ENCODE measurements around the gene RTL10. TPM values are rescaled to one million over a fixed set of nuclear protein-coding genes. Genes with fewer than 3 reads are reported as not detected.

Gene RTL10
- total RNA-seq, 5 donors from 2014 or later (not counting 1 experiment from before 2014, with no cell fraction given), result 21.1 to 35.1 (median 28.5) TPM

- no peak overlapping the region for H3K4me3 ChIP-seq (ENCODE audit: control insufficient read depth in 1 of 2, extremely low read depth in 1 of 2, low read length in 1 of 2)
- H3K27me3 ChIP-seq (replicated peaks in 1 of 2; ENCODE audit: control insufficient read depth in 2 of 2, extremely low read depth in 1 of 2, insufficient read depth in 2 of 2, low read length in 1 of 2), result no peaks in the 10 kb centered on the region
- no peak overlapping the region for H3K27ac ChIP-seq (ENCODE audit: low read length)
- no peak overlapping the region for H3K4me3 Mint-ChIP-seq
- H3K36me3 ChIP-seq (ENCODE audit: control insufficient read depth in 2 of 2, extremely low read depth in 1 of 2, insufficient read depth in 1 of 2, low read length in 1 of 2), result peaks cover 4% of the 10 kb centered on the region in 2 donors
- no peaks in the 10 kb centered on the region for H3K9me3 ChIP-seq
- ChIA-PET POLR2A (no interaction called here), CTCF (interaction anchor here in 1 of 2 donors (0.6 kb wide), 1 partner anchor 55 kb away, joined by 3 read pairs; no protein-coding TSS in a partner anchor)
- ATAC-seq (replicated peaks in 1 of 4) (no peak), DNase-seq (no peak)
- no peaks in the 10 kb centered on the region for H3K9me3 Mint-ChIP-seq
- H3K4me1 ChIP-seq (ENCODE audit: control insufficient read depth in 1 of 2, extremely low read depth in 1 of 2, insufficient read depth in 2 of 2, low read length in 2 of 2), result peaks cover 7 to 26% of the 10 kb centered on the region in 2 experiments
- no peak overlapping the region for H3K27ac Mint-ChIP-seq
- WGBS (ENCODE audit: insufficient coverage), result 89% methylated on average over 7 of the region's 8 CpGs
- no peaks in the 10 kb centered on the region for H3K27me3 Mint-ChIP-seq
- peaks cover 20 to 44% (median 35%) of the 10 kb centered on the region in 3 donors for H3K4me1 Mint-ChIP-seq
- H3K36me3 Mint-ChIP-seq, result peaks cover 2% of the 10 kb centered on the region
Measured at GRCh38 chr22:19841641-19842392, 12.9 kb downstream of the RTL10 start.

DNA sequence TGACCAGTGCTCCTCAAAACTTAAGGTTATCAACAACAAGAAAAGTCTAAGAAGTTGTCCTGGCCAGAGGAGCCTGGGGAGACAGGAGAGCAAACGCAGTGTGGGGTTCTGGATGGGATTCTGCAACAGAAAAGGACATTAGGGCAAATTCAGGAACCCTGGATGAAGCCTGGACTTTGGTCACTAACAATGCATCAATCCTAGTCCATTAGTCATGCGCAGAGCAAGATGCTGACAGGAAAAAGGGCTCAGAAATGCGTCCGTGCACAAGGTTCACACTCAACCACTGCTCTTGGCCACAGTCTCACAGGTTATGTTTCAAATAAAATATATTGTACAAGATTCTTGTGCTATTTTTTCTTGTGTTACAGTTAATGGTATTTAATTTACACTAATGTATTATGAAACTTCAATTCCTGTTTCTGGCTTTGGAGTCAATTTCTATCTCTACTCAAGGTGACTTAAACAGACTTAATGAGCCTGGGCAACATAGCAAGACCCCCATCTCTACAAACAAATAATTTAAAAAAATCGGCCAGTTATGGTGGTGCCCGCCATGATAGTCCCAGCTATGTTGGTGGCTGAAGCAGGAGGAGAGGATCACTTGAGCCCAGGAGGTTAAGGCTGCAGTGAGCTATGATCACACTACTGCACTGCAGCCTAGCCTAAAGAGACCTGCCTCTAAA lies 13.6 kb downstream of the RTL10 start:
- H3K9me3 ChIP-seq, result no peaks in the 10 kb centered on the region
- POLR2A ChIA-PET, result no interaction called here
- CTCF ChIA-PET, result interaction anchor here (0.6 to 0.7 kb wide), 2 partner anchors 56 to 119 kb away, joined by 3 read pairs; no protein-coding TSS in a partner anchor
- no peak overlapping the region for H3K27ac ChIP-seq (ENCODE audit: low read length)
- Mint-ChIP-seq H3K36me3 (peaks cover 2% of the 10 kb centered on the region), H3K4me3 (no peak overlapping the region), H3K27me3 (no peaks in the 10 kb centered on the region), H3K9me3 (no peaks in the 10 kb centered on the region), H3K4me1 (peaks cover 25 to 45% (median 39%) of the 10 kb centered on the region in 3 donors), H3K27ac (no peak overlapping the region)
- no peak for DNase-seq
- no peak overlapping the region for H3K4me3 ChIP-seq (ENCODE audit: control insufficient read depth in 1 of 2, extremely low read depth in 1 of 2, low read length in 1 of 2)
- H3K4me1 ChIP-seq (ENCODE audit: control insufficient read depth in 1 of 2, extremely low read depth in 1 of 2, insufficient read depth in 2 of 2, low read length in 2 of 2), result peaks cover 7 to 26% of the 10 kb centered on the region in 2 experiments
- H3K36me3 ChIP-seq (ENCODE audit: control insufficient read depth in 2 of 2, extremely low read depth in 1 of 2, insufficient read depth in 1 of 2, low read length in 1 of 2), result peaks cover 0 to 4% of the 10 kb centered on the region in 2 donors
- no peaks in the 10 kb centered on the region for H3K27me3 ChIP-seq (replicated peaks in 1 of 2; ENCODE audit: control insufficient read depth in 2 of 2, extremely low read depth in 1 of 2, insufficient read depth in 2 of 2, low read length in 1 of 2)
- ATAC-seq (replicated peaks in 1 of 4), result no peak
- WGBS (ENCODE audit: insufficient coverage), result no CpG with 5 or more reads among the region's 6 CpGs

GRCh38 chr22:19840059-19840458 lies 14.6 kb downstream of the RTL10 start:
- Histone ChIP-seq H3K36me3 (ENCODE audit: control insufficient read depth in 2 of 2, extremely low read depth in 1 of 2, insufficient read depth in 1 of 2, low read length in 1 of 2) (peaks cover 0 to 4% of the 10 kb centered on the region in 2 donors), H3K9me3 (no peaks in the 10 kb centered on the region), H3K27ac (ENCODE audit: low read length) (no peak overlapping the region), H3K4me1 (ENCODE audit: control insufficient read depth in 1 of 2, extremely low read depth in 1 of 2, insufficient read depth in 2 of 2, low read length in 2 of 2) (peaks cover 4 to 18% of the 10 kb centered on the region in 2 experiments), H3K4me3 (ENCODE audit: control insufficient read depth in 1 of 2, extremely low read depth in 1 of 2, low read length in 1 of 2) (no peak overlapping the region), H3K27me3 (replicated peaks in 1 of 2; ENCODE audit: control insufficient read depth in 2 of 2, extremely low read depth in 1 of 2, insufficient read depth in 2 of 2, low read length in 1 of 2) (no peaks in the 10 kb centered on the region)
- H3K4me3 Mint-ChIP-seq, result no peak overlapping the region
- peaks cover 2% of the 10 kb centered on the region for H3K36me3 Mint-ChIP-seq
- no peak for DNase-seq
- H3K27me3 Mint-ChIP-seq, result no peaks in the 10 kb centered on the region
- 87% methylated on average over 3 of the region's 4 CpGs for WGBS (ENCODE audit: insufficient coverage)
- H3K27ac Mint-ChIP-seq, result no peak overlapping the region
- no peaks in the 10 kb centered on the region for H3K9me3 Mint-ChIP-seq
- ChIA-PET POLR2A (no interaction called here), CTCF (no interaction called here)
- no peak for ATAC-seq (replicated peaks in 1 of 4)
- H3K4me1 Mint-ChIP-seq, result peaks cover 21 to 41% (median 38%) of the 10 kb centered on the region in 3 donors

- ATAC-seq (replicated peaks in 1 of 4) (no peak), DNase-seq (no peak)
- no peak overlapping the region for H3K4me3 ChIP-seq (ENCODE audit: control insufficient read depth in 1 of 2, extremely low read depth in 1 of 2, low read length in 1 of 2)
- Mint-ChIP-seq H3K4me3 (no peak overlapping the region), H3K9me3 (no peaks in the 10 kb centered on the region), H3K27ac (no peak overlapping the region), H3K4me1 (peaks cover 17 to 43% (median 38%) of the 10 kb centered on the region in 3 donors), H3K36me3 (peaks cover 2% of the 10 kb centered on the region), H3K27me3 (no peaks in the 10 kb centered on the region)
- no peaks in the 10 kb centered on the region for H3K9me3 ChIP-seq
- POLR2A ChIA-PET, result no interaction called here
- peaks cover 0 to 4% of the 10 kb centered on the region in 2 experiments for H3K4me1 ChIP-seq (ENCODE audit: control insufficient read depth in 1 of 2, extremely low read depth in 1 of 2, insufficient read depth in 2 of 2, low read length in 2 of 2)
- WGBS (ENCODE audit: insufficient coverage), result 100% methylated on average over 5 of the region's 6 CpGs
- peaks cover 0 to 3% of the 10 kb centered on the region in 2 donors for H3K36me3 ChIP-seq (ENCODE audit: control insufficient read depth in 2 of 2, extremely low read depth in 1 of 2, insufficient read depth in 1 of 2, low read length in 1 of 2)
- H3K27ac ChIP-seq (ENCODE audit: low read length), result no peak overlapping the region
- CTCF ChIA-PET, result no interaction called here
- no peaks in the 10 kb centered on the region for H3K27me3 ChIP-seq (replicated peaks in 1 of 2; ENCODE audit: control insufficient read depth in 2 of 2, extremely low read depth in 1 of 2, insufficient read depth in 2 of 2, low read length in 1 of 2)
Measured at GRCh38 chr22:19837915-19838314, 16.8 kb downstream of the RTL10 start.

DNA sequence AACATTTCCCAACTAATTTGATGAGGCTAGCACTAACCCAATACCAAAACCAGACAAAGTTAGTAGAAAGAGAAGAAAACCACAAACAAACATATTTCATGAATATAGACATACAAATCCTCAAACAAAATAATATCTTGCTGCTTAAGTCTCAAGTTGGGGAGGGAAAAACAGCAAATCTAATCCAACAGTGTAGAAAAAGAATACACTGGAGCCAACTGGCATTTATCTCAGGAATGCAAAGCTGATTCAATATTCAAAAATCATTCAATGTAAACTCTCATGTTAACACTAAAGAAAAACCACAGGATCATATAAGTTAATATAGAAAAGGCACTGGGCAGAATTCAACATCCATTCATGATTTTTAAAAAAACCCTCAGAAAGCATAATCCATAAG lies 18.2 kb downstream of the RTL10 start:
- DNase-seq (no peak), ATAC-seq (replicated peaks in 1 of 4) (no peak)
- Histone ChIP-seq H3K4me3 (ENCODE audit: control insufficient read depth in 1 of 2, extremely low read depth in 1 of 2, low read length in 1 of 2) (no peak overlapping the region), H3K36me3 (ENCODE audit: control insufficient read depth in 2 of 2, extremely low read depth in 1 of 2, insufficient read depth in 1 of 2, low read length in 1 of 2) (no peaks in the 10 kb centered on the region), H3K9me3 (no peaks in the 10 kb centered on the region), H3K27me3 (replicated peaks in 1 of 2; ENCODE audit: control insufficient read depth in 2 of 2, extremely low read depth in 1 of 2, insufficient read depth in 2 of 2, low read length in 1 of 2) (no peaks in the 10 kb centered on the region), H3K4me1 (ENCODE audit: control insufficient read depth in 1 of 2, extremely low read depth in 1 of 2, insufficient read depth in 2 of 2, low read length in 2 of 2) (peaks cover 0 to 3% of the 10 kb centered on the region in 2 experiments), H3K27ac (ENCODE audit: low read length) (no peak overlapping the region)
- Mint-ChIP-seq H3K9me3 (no peaks in the 10 kb centered on the region), H3K4me1 (peaks cover 15 to 43% (median 39%) of the 10 kb centered on the region in 3 donors), H3K27me3 (no peaks in the 10 kb centered on the region), H3K4me3 (no peak overlapping the region), H3K36me3 (peaks cover 2% of the 10 kb centered on the region), H3K27ac (peak overlapping the region in 1 of 2 donors; percentile 15)
- ChIA-PET POLR2A (no interaction called here), CTCF (no interaction called here)

GRCh38 chr22:19834599-19834998 lies 20.1 kb downstream of the RTL10 start:
- H3K4me3 ChIP-seq (ENCODE audit: control insufficient read depth in 1 of 2, extremely low read depth in 1 of 2, low read length in 1 of 2), result no peak overlapping the region
- peaks cover 13 to 42% (median 39%) of the 10 kb centered on the region in 3 donors for H3K4me1 Mint-ChIP-seq
- no peaks in the 10 kb centered on the region for H3K36me3 ChIP-seq (ENCODE audit: control insufficient read depth in 2 of 2, extremely low read depth in 1 of 2, insufficient read depth in 1 of 2, low read length in 1 of 2)
- H3K4me3 Mint-ChIP-seq, result no peak overlapping the region
- ATAC-seq (replicated peaks in 1 of 4) (no peak), DNase-seq (no peak)
- H3K9me3 Mint-ChIP-seq, result no peaks in the 10 kb centered on the region
- H3K9me3 ChIP-seq, result no peaks in the 10 kb centered on the region
- POLR2A ChIA-PET, result no interaction called here
- H3K27me3 Mint-ChIP-seq, result no peaks in the 10 kb centered on the region
- no peaks in the 10 kb centered on the region for H3K27me3 ChIP-seq (replicated peaks in 1 of 2; ENCODE audit: control insufficient read depth in 2 of 2, extremely low read depth in 1 of 2, insufficient read depth in 2 of 2, low read length in 1 of 2)
- peaks cover 2% of the 10 kb centered on the region for H3K36me3 Mint-ChIP-seq
- CTCF ChIA-PET, result no interaction called here
- no peak overlapping the region for H3K27ac Mint-ChIP-seq
- no peak overlapping the region for H3K27ac ChIP-seq (ENCODE audit: low read length)
- peaks cover 0 to 3% of the 10 kb centered on the region in 2 experiments for H3K4me1 ChIP-seq (ENCODE audit: control insufficient read depth in 1 of 2, extremely low read depth in 1 of 2, insufficient read depth in 2 of 2, low read length in 2 of 2)

Measured in T-cell (primary cell).